Measurements from ENCODE around the gene MYO7A. TPM values are rescaled to one million over a fixed set of nuclear protein-coding genes. Genes with fewer than 3 reads are reported as not detected.

Gene MYO7A
- total RNA-seq, 1 donor: under 0.01 TPM

DNA sequence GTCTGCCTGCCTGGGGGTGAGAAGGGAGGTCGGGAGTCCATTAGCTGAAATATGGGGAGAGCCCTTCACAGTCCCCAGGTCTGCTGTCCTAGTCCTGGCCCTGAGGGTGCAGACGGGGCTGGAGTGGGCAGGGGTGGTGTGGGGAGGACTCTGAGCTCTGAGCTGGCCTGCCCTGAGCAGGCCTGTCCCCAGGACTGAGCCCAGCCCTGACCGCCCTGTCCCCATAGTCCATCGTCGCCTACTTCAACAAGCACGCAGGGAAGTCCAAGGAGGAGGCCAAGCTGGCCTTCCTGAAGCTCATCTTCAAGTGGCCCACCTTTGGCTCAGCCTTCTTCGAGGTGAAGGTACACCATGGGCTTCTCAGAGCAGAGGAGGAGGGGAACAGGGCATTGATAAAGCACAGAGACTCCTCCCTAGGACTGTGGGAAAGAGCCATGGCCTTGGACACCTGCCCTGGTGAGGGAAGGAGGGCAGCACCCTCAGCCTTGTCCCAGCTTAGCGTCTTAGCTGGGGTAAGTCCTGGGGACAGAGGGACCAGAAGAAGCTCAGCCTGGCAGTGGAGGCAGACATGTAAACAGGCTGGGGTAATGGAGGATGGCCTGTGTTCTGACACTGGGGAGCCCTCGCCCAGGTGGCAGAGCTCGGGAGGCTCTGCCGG, 83.7 kb downstream of the MYO7A start:
- Histone ChIP-seq H3K4me3 (ENCODE audit: insufficient read depth, low read length) (no peak overlapping the region), H3K27ac (ENCODE audit: low read depth, low read length) (no peak overlapping the region), H3K79me2 (ENCODE audit: insufficient read depth, low read length) (no peaks in the 10 kb centered on the region), H3K27me3 (ENCODE audit: insufficient read depth, low read length) (no peaks in the 10 kb centered on the region), H4K20me1 (ENCODE audit: insufficient read depth, low read length) (no peaks in the 10 kb centered on the region), H2AFZ (ENCODE audit: low read length) (no peak overlapping the region), H3K4me2 (ENCODE audit: insufficient read depth, low read length) (no peak overlapping the region), H3K9me3 (ENCODE audit: low read depth, low read length) (no peaks in the 10 kb centered on the region), H3K4me1 (ENCODE audit: insufficient read depth, low read length) (no peaks in the 10 kb centered on the region), H3K36me3 (ENCODE audit: insufficient read depth, low read length) (no peaks in the 10 kb centered on the region)
- DNase-seq (ENCODE audit: insufficient read length, low spot score, missing footprints): peak; percentile 43
- TF ChIP-seq, protein P1, sequence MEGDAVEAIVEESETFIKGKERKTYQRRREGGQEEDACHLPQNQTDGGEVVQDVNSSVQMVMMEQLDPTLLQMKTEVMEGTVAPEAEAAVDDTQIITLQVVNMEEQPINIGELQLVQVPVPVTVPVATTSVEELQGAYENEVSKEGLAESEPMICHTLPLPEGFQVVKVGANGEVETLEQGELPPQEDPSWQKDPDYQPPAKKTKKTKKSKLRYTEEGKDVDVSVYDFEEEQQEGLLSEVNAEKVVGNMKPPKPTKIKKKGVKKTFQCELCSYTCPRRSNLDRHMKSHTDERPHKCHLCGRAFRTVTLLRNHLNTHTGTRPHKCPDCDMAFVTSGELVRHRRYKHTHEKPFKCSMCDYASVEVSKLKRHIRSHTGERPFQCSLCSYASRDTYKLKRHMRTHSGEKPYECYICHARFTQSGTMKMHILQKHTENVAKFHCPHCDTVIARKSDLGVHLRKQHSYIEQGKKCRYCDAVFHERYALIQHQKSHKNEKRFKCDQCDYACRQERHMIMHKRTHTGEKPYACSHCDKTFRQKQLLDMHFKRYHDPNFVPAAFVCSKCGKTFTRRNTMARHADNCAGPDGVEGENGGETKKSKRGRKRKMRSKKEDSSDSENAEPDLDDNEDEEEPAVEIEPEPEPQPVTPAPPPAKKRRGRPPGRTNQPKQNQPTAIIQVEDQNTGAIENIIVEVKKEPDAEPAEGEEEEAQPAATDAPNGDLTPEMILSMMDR (IDR thresholded peaks at IDR 0.05; ENCODE audit: extremely low read depth, low read depth, low read length): no peak

DNA sequence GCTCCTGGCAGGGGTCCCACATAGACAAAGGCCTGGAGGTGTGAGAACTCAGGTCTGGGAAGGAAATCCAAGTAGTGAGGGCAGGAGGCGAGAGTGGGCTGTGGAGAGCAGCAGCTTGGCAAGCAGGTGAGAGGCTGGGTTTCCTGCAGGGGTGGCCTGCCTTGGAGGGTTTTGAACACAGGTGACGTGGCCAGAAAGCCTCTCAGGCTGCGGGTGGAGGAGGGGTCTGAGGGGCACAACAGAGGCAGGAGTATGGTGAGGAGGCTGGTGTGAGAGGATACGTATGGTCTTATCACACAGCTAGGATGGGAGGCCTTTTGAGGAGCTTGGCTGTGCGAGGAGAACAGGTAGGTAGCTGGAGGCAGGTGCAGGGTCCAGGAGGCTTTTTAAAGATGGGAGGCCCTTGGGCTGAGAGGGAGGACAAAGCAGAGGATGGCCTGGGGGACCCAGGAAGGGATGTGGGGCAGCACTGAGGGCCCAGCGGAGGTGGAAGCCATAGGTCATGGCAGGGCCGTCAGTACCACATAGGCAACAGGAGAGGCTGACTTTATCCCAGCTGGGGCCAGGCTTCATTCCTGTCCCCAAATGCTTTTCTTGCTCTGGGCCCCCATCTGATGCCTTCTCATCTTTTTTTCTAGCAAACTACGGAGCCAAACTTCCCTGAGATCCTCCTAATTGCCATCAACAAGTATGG, 84.4 kb downstream of the MYO7A start:
- no peaks in the 10 kb centered on the region for H3K36me3 ChIP-seq (ENCODE audit: insufficient read depth, low read length)
- H3K4me1 ChIP-seq (ENCODE audit: insufficient read depth, low read length): no peaks in the 10 kb centered on the region
- TF ChIP-seq, protein P1 (IDR thresholded peaks at IDR 0.05; ENCODE audit: extremely low read depth, low read depth, low read length): no peak
- H2AFZ ChIP-seq (ENCODE audit: low read length): no peak overlapping the region
- no peak overlapping the region for H3K4me3 ChIP-seq (ENCODE audit: insufficient read depth, low read length)
- H3K27ac ChIP-seq (ENCODE audit: low read depth, low read length): no peak overlapping the region
- H3K27me3 ChIP-seq (ENCODE audit: insufficient read depth, low read length): peaks cover 4% of the 10 kb centered on the region
- H3K9me3 ChIP-seq (ENCODE audit: low read depth, low read length): no peaks in the 10 kb centered on the region
- peak; percentile 52 for DNase-seq (ENCODE audit: insufficient read length, low spot score, missing footprints)
- H3K79me2 ChIP-seq (ENCODE audit: insufficient read depth, low read length): no peaks in the 10 kb centered on the region
- no peak overlapping the region for H3K4me2 ChIP-seq (ENCODE audit: insufficient read depth, low read length)
- H4K20me1 ChIP-seq (ENCODE audit: insufficient read depth, low read length): no peaks in the 10 kb centered on the region

DNA sequence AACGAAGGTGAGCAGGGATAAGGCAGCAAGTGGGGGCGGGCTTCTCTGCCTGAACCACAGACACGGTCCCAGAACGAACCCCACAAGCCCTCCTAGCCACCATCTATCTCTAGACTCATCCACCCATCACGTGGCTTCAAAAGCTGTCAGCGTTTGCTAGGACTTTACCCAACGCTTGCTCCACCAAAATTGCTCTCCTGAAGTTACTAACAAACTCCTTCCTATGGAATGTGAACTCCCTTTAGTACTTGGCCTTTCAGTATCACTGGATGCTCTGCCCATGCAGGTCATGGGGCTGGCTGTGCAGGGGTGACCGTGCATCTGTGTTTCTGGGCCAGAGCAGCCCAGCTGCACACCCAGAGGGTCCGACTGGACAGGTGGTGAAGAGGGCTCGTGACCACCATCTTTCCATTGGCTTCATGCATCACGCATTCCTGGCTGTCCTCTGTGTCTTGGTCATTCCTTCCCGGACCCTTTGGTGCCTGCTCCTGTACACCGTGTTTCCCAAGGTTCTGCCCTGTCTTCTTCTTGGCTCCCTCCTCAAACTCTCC, 85.1 kb downstream of the MYO7A start:
- Histone ChIP-seq H3K36me3 (ENCODE audit: insufficient read depth, low read length) (no peaks in the 10 kb centered on the region), H3K4me3 (ENCODE audit: insufficient read depth, low read length) (no peak overlapping the region), H3K4me1 (ENCODE audit: insufficient read depth, low read length) (no peaks in the 10 kb centered on the region), H3K79me2 (ENCODE audit: insufficient read depth, low read length) (no peaks in the 10 kb centered on the region), H4K20me1 (ENCODE audit: insufficient read depth, low read length) (no peaks in the 10 kb centered on the region), H3K27me3 (ENCODE audit: insufficient read depth, low read length) (peaks cover 6% of the 10 kb centered on the region), H3K9me3 (ENCODE audit: low read depth, low read length) (no peaks in the 10 kb centered on the region), H3K27ac (ENCODE audit: low read depth, low read length) (no peak overlapping the region), H2AFZ (ENCODE audit: low read length) (no peak overlapping the region), H3K4me2 (ENCODE audit: insufficient read depth, low read length) (no peak overlapping the region)
- DNase-seq (ENCODE audit: insufficient read length, low spot score, missing footprints): peak; percentile 36
- TF ChIP-seq, protein P1 (IDR thresholded peaks at IDR 0.05; ENCODE audit: extremely low read depth, low read depth, low read length): no peak
